GM18873 (cell line): ENCODE measurements around the gene NDRG4.
A peak's percentile ranks its signal among the peaks of the same experiment; 100 is the strongest.

Experiments used
- ATAC-seq: cut with Tn5 transposase; IDR thresholded peaks from one replicate; pipeline ENCODE4 v1.9.1; 2021; ENCODE audit warnings: mild to moderate bottlenecking, moderate library complexity, moderate number of reproducible peaks; ENCODE audit not compliant: unreplicated experiment, low FRiP score

Gene NDRG4

GRCh38 chr16:58508671-58509251 lies 8.8 kb downstream of the NDRG4 start:
- no peak for ATAC-seq

DNA sequence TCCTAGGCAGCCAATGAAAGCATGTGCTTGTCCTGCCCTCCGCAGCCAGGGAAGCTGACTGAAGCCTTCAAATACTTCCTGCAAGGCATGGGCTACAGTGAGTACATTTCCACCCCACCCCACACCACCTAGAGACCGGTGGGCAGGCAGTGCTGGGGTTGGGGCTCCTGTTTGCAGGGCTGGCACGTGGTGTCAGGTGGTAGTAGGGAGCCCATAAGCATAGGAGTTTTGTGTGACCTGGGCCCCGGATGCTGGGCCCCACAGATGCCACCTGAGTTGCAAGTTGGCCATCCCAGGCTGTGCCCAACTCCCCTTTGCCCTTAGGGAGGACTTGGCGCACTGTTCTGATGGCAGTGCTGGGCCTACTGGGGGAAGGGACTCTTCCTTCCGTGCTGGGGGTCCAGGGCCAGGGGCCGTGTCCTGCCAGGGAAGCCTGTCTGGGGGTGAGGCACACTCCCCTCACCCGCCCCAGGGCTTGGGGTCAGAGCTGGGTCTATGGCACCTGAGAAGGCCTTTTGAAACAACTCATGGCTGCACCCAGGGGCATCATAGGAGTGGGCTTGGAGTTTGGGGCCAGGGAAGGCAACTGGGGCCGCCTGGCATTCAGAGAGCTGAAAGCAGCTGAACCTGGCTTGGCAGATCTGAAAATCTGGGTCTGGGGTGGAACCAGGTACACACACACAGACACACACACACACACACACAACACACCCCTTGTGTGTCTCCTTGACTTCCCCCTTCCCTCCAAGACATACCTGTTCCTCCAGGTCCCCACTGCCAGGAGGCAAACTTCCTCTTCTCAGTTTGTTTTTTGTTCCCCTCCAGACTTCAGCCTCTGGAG lies 9.5 kb downstream of the NDRG4 start:
- no peak for ATAC-seq

- no peak for ATAC-seq
These were observed 10.3 kb downstream of the NDRG4 start for GRCh38 chr16:58510097-58510775.

DNA sequence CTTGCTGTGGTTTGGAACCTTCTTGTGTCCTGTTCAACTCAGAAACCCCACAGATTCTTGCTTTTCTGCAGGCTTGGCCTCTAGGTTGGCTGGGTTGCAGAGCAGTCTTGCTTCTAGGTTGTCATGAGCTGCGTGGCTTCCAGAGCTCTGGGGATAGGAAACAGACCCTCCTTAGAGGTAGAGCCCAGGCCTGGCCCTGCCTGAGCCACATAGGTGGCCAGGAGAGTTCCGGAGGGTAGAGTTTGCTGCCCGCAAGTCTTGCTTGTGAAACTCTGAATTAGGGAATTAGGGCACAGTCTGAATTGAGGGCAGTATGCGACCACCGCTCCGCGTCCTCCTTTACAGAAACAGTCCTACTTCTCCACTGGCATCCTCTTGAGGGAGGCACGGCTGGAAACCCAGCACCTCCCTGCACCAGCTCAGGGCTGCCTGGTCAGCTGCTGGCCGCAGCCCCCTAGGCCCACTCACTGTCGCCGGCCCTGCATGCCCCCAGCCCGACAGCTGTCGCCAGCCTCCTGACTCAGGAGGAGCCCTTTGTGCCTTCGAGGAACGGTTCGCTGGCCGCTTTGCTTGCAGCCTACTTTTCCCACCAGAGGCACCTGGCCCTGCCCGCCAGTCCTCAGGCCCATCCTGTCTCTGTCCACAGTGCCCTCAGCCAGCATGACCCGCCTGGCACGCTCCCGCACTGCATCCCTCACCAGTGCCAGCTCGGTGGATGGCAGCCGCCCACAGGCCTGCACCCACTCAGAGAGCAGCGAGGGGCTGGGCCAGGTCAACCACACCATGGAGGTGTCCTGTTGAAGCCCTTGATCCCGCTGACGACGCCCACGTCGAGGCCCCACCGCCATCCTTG lies 11.1 kb downstream of the NDRG4 start:
- ATAC-seq, result no peak

DNA sequence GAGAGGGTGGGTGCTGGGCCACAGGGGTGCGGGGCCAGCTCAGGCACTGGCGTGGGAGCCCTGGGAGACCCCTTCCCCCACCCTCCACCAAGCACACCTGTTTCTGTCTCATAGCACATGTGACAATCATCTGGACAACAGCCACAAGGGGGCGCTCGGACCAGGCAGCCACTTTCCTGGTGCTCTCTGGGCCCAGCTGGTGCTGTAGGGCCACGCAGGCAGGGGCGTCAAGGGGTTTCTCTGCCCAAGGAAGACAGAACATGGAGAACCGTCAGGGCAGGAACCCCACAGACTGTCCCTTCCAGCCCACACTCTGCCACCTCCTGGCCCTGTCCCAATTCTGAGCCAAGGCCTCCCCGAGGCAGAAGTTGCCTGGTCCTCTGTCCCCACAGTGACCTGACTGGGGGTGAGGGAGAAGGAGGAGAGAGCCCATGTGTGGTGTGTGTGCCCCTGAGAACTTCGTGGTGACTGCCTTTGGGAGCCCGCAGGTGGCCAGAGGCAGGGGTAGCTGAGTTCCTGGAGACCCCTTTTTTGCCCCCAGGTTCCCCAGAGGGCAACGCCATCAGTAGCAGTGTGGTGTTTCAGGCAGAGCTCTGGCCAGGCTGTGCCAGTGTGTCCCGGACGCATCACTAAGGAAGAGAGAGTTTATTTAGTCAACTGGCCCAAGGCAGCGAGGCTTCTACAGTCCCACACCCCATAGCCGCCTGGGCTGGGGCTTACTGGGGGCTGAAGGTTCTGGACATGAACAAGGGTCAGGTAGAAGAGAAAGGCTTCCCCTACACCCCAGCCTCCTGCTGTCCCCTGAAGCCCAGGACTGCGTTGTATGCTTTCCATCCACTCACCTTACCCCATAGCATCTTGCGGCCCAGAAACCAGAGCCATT lies 12.2 kb downstream of the NDRG4 start:
- ATAC-seq, result no peak

DNA sequence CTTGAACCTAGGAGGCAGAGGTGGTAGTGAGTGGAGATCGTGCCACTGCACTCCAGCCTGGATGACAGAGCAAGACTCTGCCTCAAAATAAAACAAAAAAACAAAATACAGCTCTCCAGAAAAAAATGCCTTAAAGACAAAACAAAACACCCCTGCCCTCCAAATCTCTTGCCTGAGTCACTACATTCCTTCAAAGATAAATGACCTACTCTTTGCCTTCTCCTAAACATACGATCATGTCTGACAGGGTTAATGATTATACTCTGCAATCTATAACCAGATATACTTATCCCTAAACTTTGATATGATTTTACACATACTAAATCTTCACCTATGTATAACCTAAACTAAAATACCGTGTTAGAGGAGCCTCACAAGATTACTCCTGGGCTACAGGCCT lies 13.9 kb downstream of the NDRG4 start:
- ATAC-seq, result no peak

GRCh38 chr16:58515125-58515870 lies 15.4 kb downstream of the NDRG4 start, which contains the start of gene SETD6:
TSS of gene SETD6 (plus strand) at chr16:58515517. CDS start at chr16:58515538, 21 bp downstream.
- peak; percentile 40 for ATAC-seq

DNA sequence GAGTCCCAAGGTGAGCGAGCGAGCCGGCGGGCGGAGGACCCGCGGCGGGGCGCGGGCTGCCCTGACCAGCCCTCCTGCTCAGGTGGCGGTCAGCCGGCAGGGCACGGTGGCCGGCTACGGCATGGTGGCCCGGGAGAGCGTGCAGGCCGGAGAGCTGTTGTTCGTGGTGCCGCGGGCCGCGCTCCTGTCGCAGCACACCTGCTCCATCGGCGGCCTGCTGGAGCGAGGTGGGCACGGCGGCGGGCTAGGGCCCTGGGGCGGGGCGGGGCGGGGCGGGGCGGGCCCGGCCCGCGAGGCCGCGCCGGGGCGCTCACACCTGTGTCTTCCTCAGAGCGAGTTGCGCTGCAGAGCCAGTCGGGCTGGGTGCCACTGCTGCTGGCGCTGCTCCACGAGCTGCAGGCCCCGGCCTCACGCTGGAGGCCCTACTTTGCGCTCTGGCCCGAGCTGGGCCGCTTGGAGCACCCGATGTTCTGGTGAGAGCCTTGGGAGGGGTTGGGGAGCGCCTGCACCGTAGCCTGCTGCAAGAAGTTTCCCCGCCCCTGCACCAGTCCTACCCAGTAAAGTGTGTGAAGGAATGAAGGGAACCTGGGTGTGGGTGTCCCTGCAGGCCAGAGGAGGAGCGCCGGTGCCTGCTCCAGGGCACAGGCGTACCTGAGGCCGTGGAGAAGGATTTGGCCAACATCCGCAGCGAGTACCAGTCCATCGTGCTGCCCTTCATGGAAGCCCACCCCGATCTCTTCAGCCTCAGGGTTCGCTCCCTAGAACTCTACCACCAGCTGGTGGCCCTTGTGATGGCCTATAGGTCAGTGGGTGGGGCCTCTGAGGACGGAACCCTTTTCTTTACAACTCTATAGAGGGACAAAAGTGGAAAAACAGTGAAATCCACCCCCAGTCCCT lies 16.2 kb downstream of the NDRG4 start:
- peak; percentile 15 for ATAC-seq

DNA sequence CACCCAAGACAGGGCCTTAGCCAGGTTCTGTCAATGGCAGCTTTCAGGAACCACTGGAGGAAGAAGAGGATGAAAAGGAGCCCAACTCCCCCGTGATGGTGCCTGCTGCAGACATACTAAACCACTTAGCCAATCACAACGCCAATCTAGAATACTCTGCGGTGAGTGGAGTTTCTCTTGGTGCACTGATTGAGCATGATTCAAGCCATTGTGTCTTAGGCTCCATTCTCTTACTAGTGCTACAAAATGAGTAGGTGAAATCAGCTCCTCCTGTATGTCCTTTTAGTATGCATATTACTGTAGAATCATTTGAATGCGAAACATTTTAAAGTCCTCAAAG lies 16.8 kb downstream of the NDRG4 start:
- ATAC-seq, result no peak

GRCh38 chr16:58518083-58518979 lies 18.4 kb downstream of the NDRG4 start:
- peak; percentile 50 for ATAC-seq

DNA sequence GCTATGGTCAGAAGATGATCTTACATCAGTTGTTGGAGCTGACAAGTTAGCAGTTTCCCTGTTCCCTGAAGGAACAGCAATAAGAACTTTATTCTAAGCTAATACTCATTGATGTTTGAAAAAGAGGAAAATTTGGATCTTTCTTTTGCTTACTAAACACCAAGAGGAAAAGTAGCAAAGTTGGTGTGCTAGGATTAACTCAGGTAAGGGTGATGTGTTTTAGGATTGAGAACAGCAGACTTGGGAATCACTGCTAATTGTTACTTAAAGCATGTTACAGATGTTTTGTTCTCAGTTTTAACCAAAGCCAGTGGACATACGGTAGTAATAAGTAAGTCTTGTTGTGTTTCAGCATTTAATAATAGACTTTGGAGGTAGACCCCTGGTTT lies 19.0 kb downstream of the NDRG4 start:
- no peak for ATAC-seq

GRCh38 chr16:58519707-58520106 lies 19.8 kb downstream of the NDRG4 start:
- no peak for ATAC-seq

DNA sequence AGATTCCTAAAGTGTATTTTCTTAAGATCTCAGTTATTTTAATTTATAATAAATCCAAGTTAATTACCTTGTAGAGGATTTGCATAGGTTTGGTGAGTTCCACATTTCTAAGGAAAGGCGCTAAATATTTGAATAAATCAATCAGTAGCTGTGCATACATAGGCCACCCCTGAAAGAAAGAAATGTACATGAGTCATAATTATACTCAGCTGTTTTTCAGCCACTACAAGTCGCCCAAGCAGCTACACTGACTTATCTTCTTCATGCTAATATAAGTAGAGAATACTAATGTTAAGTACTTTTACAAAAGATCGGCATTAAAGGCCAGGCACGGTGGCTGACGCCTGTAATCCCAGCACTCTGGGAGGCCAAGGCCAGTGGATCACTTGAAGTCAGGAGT lies 30.2 kb downstream of the NDRG4 start:
- ATAC-seq, result no peak

- ATAC-seq, result no peak
These were observed 32.5 kb downstream of the NDRG4 start for GRCh38 chr16:58532414-58532813.

- ATAC-seq, result no peak
These were observed 34.0 kb downstream of the NDRG4 start for GRCh38 chr16:58533751-58534470.

- no peak for ATAC-seq
These were observed 35.2 kb downstream of the NDRG4 start for GRCh38 chr16:58535100-58535499.
